A549 treated with Mapracorat at 1 μM for 4 hours (cell line): ENCODE measurements around the gene SULT1C4. TPM values are rescaled to one million over a fixed set of nuclear protein-coding genes. Genes with fewer than 3 reads are reported as not detected.

Source experiments
- total RNA-seq: library from RNA; stranded (reverse); fragments of 200-300 nt; extraction: Qiagen RNA extraction; gene quantifications from 5 replicates; pipeline ENCODE4 v1.2.3, GENCODE V29; 2022

Gene SULT1C4
- total RNA-seq, result not detected in 5 replicates

GRCh38 chr2:108377815-108378630, at the start of gene SULT1C4:
TSS of gene SULT1C4 (plus strand) at chr2:108377954. CDS start at chr2:108378338, 384 bp downstream.

Other genes with a start within 250 kb of the SULT1C4 start
- gene SULT1C3, start 138.0 kb upstream of the SULT1C4 start, total RNA-seq, result not detected in 5 replicates
- 0.38 to 0.59 TPM (median 0.55 TPM) in 5 replicates for gene SULT1C2, start 89.1 kb upstream of the SULT1C4 start, total RNA-seq
- 10.5 to 17.3 TPM (median 15.1 TPM) in 5 replicates for gene GCC2, start 71.3 kb downstream of the SULT1C4 start, total RNA-seq
- gene LIMS1, start 156.5 kb downstream of the SULT1C4 start, total RNA-seq, result 35.7 to 70.0 TPM (median 56.7 TPM) in 5 replicates